NCI-H524 treated with DMSO at 0.1 percent for 48 hours (cell line): ENCODE measurements around the gene SDF4.
"Not testable (repeated sequence)": the region's sequence is repeated elsewhere in the genome, so short reads cannot be mapped to it uniquely, and the experiment has no call there.

Experiments used
- DNase-seq: peaks from one replicate; lab custom pipeline; 2025; lab: John Stamatoyannopoulos, UW

SDF4 gene

DNA sequence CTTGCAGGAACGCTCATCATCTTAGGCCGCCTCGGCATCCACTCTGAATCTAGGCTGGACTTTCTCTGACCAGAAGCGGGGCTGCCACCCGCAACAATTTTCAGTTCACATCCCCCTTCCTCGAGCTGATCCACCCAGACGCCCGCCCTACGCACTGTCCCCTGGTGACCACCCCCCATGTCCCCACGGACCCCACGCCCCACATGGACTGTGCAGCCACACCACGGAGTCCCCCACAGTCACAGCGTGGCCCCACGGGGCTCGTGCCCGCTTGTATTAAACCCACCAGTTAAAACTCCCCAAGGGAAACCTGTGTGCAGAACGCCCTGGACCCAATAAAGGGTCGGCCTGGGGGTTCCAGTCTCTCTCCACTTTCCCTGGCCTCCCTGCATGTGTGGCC lies 27.7 kb upstream of the SDF4 start:
- DNase-seq, result no peak

DNA sequence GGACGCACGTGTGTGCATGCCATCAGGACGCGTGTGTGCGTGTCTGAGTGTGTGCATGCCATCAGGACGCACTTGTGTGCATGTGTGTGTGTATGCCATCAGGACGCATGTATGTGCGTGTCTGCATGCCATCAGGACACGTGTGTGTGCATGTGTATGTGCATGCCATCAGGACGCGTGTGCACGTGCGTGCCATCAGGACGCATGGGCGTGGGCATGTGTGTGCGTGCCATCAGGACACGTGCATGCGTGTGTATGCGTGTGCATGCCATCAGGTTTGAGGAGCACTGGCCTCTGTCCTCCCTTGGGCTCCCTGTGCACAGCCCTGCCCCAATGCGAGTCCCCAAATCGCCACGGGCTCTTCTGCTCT lies 27.3 kb upstream of the SDF4 start:
- no peak for DNase-seq

DNA sequence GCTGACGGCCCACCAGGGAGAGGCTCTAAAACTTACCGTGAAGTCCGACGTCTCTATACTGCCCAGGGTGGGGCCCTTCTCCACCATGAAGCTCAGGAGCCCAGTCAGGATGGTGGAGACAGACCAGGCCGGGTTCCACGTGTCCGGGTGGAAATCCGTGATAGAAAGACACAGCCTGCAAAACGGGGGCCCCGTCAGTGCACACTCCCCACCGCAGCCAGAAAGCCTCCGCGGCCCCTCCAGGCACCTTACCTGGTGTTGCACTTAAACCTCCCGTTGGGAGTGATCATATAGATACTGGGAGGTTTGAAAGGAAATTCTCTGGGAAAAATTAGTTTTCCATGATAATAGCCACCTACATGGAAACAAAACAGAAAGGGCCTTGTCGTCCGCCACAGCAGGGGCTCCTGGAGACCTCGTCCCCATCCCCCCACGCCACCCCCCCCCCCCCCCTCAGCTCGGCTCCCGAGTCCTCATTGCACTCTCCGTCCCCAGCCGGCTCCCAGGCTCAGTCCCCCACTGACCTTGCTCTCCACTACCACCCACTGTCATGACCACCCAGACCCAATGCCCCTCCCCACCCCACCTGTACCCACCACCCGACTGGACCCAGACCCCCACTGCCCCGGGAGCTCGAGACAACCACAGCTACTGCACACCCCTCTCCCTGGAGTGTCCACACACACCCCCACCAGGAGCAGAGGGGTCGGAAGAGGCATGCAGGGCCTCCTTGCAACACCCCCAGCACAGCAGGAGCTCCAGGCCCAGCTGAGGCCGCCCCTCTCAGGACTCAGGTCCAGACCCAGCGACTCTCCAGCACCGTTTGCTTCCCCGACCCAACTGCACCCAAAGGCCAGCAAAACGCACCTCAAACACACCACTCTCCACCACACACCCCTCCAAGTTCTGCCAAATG lies 25.4 kb upstream of the SDF4 start:
- no peak for DNase-seq

DNA sequence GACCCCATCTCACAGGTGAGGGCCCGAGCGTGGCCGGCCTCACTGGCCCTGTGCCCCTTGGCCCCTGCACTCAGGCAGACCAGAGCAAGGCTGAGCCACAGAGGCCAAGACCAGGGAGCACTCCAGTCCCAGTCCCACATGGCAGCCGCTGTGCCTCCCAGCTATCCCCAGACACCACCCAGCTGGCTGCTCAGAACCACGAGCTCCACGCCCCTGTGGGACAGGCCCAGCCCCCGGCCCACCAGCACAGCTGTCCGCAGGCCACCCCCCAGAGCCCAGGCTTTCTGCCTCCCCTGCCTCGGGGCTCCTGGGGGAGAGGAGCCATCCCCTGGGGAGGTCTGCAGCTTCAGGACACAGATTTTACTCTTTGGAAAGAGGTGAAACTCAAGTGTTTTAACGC lies 23.8 kb upstream of the SDF4 start:
- no peak for DNase-seq

DNA sequence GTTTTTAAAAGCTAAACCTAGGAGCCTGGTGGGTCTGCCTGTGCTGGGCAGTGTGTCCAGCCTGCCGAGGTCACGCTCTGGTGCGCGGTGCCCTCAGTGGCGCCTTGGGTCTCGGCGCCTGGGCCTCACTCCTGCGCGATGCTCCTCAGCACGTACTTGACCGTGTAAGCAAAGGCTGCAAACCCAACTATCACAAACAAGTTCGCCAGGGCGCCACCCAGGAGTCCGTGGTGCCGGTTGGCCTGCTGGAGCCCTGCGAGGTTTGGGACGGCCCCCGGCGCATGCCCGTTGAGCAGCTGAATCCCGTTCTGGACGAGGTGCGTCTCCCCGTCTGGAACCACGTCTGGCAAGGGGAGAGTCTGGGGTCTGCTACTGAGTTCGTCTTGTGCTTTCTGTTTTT lies 23.3 kb upstream of the SDF4 start:
- DNase-seq, result no peak

DNA sequence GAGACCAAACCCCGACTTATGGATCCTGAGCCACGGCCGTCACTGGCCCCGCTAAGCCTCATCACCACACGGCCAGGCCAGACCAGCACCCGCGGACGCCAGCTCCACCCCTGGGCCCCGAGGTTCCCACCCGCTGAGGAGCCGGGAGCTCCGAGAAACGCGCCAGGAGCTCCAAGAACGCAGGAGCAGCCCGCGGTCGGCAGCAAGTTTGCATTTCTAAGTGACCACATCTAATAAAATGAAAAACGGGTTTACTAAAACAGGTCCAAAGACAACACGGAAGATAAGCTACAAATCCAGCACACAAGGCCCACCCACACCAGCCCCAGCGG lies 22.8 kb upstream of the SDF4 start:
- no peak for DNase-seq

DNA sequence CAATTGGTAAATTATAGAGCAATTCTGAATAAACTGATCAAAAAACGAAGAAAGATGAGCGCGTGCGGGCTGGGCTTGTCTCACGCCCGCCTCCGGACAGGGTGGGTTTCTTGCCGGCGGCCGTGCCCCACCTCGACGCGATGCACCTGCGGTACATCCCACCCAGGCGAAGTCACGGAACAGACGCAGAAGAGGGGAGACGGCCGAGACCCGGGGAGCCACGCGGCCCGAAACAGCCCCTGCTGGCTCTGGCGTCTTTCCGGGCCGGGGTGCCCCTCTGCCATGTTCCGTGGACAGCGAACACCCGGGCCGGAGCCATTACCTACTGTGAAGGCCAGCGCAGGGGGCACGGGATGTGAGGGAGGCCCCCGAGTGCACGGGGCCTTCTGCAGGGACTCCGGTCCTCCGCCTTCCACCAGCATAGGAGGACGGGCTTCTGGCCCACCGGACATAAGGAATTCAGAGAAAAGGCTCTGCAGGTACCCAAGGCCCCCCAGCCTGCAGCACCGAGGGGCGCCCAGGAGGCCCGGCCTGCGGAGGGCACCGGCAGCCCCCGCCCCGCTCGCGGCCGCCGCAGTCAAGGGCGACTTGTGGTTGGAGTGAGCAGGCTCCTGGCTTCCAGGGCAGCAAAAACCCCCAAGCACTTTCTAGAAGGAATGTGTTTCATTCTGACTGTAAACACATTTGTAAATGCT lies 22.3 kb upstream of the SDF4 start:
- DNase-seq, result no peak

DNA sequence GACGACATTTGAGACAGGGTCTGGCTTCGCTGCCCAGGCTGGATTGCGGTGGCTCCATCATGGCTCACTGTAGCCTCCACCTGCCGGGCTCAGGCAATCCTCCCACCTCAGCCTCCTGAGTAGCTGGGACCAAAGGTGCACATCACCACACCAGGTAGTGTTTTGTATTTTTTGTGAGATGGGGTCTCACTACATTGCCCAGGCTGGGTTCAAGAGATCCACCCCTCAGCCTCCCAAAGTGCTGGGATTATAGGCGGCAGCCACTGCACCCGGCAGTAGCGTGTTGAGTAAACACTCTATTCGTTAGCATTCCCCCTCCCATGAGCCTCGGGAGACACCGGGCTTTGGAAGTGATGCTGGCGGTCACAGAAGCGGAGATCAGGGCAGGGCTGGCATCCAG lies 21.5 kb upstream of the SDF4 start:
- DNase-seq, result no peak

DNA sequence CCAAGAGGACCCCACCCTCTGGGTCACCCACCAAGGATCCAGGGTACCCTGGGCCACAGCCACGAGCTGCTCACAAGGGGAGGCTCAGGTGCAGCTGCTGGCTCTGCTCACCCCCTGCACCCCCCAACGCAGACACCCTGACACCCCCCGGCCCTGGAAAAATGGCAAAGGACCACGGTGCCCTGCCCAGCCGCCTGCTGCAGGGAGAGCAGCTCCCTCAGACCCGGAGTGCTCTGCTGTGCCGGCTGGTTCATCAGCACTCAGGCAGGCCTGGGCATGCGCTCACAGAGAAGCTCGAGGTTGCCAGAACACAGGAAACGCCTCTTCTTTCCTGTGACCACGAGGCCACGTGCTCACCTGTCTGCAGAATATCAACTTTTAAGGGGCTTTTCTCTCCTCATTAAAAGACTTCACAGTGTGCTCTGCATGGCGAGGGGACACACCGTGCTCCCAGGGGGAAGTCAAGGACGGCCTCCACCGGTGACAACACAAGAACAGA lies 19.0 kb upstream of the SDF4 start:
- DNase-seq, result no peak

DNA sequence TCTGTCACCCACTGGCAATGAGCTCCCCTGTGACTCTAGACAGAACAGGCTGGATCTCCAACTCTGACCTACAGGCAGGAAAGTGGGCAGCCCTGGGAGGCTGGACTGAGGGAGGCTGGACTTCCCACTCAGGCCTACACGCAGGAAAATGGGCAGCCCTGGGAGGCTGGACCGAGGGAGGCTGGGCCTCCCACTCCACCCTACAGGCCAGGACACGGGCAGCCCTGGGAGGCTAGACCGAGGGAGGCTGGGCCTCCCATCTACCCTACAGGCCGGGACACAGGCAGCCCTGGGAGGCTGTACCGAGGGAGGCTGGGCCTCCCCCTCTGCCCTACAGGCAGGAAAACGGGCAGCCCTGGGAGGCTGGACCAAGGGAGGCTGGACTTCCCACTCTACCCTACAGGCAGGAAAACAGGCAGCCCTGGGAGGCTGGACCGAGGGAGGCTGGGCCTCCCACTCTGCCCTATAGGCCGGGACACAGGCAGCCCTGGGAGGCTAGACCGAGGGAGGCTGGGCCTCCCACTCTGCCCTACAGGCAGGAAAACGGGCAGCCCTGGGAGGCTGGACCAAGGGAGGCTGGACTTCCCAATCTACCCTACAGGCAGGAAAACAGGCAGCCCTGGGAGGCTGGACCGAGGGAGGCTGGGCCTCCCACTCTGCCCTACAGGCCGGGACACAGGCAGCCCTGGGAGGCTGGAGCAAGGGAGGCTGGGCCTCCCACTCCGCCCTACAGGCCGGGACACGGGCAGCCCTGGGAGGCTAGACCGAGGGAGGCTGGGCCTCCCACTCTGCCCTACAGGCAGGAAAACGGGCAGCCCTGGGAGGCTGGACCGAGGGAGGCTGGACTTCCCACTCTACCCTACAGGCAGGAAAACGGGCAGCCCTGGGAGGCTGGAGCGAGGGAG lies 16.5 kb upstream of the SDF4 start:
- DNase-seq, result not testable (repeated sequence)

DNA sequence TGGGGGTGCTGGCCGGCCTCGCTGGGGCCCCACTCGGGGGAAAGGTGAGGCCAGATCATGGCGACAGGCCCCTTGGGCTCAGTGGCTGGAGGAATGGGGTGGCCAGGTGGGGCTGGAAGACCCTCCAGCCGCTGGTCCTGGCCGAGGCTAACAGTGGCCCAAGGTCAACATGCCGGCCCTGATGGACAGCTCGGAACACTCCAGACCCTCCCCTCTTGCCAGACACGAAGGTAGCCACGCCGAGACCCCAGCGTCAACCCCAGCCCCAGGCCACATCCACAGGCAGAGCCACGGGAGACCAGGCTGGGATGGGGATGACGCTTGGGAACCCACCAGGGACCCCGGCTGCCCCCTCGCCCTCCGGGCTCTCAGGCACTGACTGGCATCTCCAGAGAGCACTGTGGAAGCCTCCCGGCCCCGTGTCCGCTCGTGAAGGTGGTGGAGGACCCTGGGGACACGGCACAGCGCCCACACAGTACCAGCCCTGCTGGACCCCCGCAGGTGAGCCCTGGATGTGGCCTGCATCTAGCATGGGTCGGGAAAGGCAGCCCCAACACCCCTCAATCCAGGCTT lies 15.6 kb upstream of the SDF4 start:
- DNase-seq, result no peak

DNA sequence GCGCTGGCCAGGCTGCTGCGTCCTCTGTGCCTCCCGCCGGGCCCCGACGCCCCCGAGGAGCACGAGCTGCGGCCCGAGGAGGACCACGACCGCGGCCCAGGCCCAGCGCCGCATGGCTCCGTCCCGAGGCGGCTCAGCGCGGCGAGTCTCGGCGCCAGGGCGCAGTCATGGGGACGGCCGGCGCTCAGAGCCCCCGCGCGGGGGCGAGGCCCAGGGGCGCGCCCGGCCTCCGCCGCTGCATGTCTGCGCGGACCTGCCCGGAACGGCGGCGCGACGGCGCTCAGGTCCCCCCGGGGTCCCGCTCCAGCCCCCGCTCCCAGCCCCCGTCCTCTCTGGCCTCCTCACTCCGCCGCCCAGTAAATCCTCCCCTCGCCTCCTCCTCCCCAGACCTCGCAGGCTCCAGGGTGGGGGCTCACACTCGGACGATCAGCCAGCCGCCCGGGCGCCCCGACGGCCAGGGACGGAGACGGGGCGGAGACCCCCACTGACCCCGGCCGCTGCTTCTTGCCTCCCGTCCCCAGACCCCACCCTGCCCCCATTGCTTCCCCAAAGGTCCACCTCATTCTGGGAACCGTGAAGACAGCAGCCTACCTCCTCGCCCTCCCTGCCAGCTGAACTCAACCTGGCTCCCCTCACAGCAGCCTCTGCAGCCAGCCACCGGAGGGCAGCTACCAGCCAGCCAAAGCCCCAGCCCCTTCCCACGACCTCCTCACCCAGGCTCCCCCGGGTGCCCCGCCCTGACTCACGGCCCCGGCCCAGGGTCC lies 15.0 kb upstream of the SDF4 start, which contains the start of gene C1QTNF12:
C1QTNF12 (minus strand) TSS at position 146 of the 764 bp plus-strand sequence; CDS start at position 114, 32 bp downstream.
- DNase-seq, result no peak

DNA sequence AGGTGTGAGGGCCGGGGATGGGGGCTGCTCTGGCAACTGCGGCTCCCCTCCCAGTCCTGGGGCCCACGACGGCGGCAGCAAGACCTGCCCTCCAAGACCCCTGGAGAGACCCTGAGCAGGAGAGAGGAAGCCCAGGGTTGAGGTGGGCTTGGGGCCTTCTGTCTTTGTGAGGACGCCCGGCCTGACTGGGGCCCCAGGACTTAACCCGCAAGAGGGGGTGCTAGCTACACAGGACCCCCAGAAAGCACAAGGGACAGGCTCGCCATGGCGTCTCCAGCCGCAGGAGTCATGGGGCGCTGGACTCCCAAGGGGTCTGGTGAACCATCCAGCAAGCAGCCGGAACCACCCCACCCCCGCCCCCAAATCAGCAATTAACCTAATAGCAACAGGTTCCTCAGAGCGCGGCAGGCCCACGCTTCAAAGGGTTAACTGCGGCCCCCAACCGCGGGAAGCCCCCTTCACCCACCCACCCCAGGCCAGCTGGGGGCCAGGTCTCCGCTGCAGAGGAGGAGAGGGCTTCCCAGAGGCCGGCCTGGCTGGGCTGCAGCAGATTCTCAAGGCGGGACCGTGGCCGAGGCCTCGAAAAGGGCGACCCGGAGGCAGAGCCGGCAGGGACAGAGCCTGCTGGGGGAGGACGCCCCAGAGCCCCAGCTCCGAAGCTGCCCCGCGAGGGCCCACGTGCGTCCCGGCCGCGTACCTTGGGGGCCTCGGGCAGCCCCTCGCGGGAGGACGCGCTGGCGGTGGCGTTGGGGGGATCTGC lies 14.2 kb upstream of the SDF4 start:
- no peak for DNase-seq

DNA sequence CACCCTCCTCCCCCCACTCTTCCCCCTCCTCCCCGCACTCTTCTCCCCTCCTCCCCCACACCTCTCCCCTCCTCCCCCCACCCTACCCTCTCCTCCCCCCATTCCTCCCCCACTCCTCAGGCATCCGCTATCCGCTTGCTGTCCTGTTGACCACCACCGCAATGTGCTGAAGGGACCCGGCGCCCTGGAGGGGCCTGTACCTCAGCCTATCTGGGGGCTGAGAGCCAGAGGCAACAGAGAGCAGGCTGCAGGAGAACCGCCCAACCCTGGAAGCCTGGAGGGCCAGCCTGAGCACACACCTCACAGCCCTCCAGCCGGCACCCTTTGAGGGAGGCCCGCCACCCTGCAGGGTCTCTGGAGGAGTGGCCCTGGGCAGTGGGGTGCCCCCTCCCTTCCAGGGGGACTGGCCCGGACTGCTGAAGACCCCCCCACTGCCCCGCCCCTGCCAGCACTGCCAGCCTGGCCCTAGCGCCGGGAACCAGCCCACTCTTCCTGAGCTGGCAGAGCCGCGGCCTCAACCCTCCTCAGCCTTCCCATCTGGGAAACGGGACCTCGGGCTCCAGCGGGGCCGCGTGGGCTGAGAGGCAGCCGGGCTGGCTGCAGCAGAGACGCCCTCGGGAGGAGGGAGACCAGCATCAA lies 13.5 kb upstream of the SDF4 start:
- DNase-seq, result no peak

DNA sequence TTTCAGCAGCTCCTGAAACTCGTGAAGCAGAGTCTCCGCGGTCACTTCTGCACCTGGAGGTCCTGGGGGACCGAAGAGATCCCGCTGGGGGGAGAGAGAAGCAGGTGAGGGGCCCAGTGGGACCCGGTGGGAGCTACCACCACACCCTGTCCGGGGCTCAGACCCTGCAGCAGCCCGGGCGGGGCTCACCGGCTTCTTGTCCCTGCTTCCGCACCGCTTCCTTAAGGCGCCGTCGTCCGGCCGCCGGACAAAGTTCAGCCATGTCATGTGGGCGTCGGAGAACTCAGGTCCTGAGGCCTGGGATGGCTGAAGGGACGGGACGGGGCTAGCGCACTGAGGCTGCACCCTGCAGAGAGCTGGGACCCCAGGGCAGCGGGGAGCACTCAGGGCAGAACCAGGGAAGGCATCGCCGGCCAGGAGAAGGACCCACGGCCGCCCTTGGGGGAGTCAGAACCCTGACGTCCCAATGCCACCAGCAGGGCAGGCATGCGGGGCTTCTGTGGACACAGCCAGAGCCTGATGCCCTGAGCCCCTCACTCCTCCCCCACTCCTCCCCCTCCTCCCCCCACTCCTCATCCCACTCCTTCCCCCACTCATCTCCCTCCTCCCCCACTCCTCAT lies 12.5 kb upstream of the SDF4 start:
- no peak for DNase-seq

DNA sequence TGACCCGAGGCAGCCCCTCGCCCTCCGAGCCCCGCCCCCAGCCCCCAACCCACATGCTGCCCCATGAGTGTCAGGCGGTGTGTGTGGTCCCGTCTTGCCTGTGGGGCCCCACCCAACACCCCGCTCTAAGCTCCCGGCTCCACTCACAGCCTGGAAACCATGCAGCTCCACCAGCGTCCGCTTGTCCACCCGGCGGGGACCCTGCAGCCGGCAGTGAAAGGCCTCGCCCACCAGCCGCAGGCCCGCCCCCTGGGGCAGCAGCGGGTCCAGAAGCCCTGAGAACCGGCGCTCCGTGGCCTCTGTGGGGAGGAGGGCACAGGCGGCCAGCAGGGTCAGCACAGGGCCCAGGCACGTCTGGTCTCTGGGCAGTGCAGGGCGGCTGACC lies 12.0 kb upstream of the SDF4 start:
- DNase-seq, result no peak

DNA sequence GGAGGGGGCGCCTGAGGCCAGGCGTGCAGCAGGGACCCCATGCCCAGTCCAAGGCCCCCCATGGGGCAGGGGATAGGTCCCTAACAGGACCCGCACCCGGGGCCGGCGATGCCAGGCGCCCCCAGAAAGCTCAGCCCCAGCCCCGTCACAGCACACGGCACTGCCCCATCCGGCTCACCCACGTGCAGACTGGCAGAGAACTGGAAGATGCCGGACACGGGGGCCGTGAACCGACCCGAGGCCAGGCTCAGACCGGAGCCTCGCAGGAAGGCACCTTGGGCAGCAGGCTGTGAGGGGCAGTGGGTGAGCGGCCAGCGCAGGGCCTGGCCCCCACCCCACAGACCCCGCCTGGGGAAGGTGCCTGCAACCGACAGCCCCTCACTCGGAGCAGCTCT lies 11.5 kb upstream of the SDF4 start:
- no peak for DNase-seq

DNA sequence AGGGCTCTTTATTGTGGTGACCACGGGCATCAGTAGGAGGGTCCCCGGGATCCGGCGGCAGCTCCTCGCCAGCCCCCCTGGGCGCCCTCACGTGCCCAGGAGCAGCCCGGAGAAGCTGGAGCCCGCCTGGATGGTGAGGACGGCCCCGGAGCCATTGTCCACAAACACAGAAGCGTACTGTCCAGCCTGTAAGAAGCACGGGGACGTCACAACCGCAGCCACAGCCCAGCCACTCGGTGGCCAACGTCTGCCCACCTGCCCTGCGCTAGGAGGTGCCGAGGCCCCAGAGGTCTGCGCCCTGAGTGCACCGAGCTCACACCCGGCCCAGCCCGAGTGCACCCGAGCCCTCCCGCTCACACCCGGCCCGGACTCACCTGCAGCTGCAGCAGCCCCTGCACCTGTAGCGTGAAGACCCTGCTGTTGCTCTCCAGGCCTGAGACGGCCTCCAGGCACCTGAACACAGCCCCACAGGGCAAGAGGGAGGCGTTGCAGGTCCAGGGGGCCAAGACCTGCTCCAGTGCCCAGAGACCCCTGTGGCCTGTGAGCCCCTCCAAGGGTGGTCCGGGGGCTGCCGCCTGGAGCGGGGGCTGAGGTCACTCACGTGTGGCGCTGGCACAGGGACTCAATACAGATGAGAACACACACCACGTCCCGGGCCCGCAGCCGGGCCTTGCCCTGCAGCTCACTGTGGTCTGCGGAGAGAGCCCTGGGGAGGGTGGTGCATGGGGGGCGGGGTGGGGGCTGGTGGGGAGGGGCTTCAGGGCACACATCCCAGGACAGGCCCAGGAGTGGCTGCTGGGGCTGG lies 10.9 kb upstream of the SDF4 start:
- DNase-seq, result no peak
